Erythroblast (primary cell): ENCODE results near the gene DIP2A.

Source experiments
- GATA1 ChIP-seq: IDR thresholded peaks from 2 replicates; pipeline ENCODE4 v1.6.1; 2011; ENCODE audit warnings: low read depth, mild to moderate bottlenecking, control low read depth, low read length, moderate library complexity
- POLR2A ChIP-seq: IDR thresholded peaks from 2 replicates; pipeline ENCODE4 v1.6.1; 2011; ENCODE audit warnings: mild to moderate bottlenecking, low read length

- TF ChIP-seq POLR2A (no peak), GATA1 (no peak)
These were observed 24.9 kb downstream of the DIP2A start for GRCh38 chr21:46483300-46484295.
